ENCODE measurements around the gene ZYG11B. TPM values are rescaled to one million over a fixed set of nuclear protein-coding genes. Genes with fewer than 3 reads are reported as not detected.

ZYG11B gene
- total RNA-seq, 1 experiment from 2014 or later: 20.6 TPM

- Histone ChIP-seq H3K4me1 (ENCODE audit: insufficient read depth, low read length) (peaks cover 3% of the 10 kb centered on the region; the same call in 1 of the 2 replicates), H3K79me1 (ENCODE audit: insufficient read depth, low read depth, low read length, poor library complexity, severe bottlenecking) (no peaks in the 10 kb centered on the region), H3K27me3 (ENCODE audit: insufficient read depth, low read length) (no peaks in the 10 kb centered on the region), H3K18ac (ENCODE audit: insufficient read length, low read depth, low read length) (no peak overlapping the region), H2AK5ac (ENCODE audit: insufficient read length, low read length) (no peak overlapping the region), H2AFZ (ENCODE audit: low read length) (no peak overlapping the region), H4K8ac (replicated peaks; ENCODE audit: insufficient read length, low read depth, low read length) (no peak overlapping the region), H3T11ph (ENCODE audit: low read length) (no peak overlapping the region), H2BK5ac (ENCODE audit: insufficient read length, low read length) (no peak overlapping the region), H4K91ac (ENCODE audit: insufficient read length, low read depth, low read length) (no peak overlapping the region), H3K4me2 (ENCODE audit: insufficient read depth, insufficient read length, low read length) (no peak overlapping the region), H3K14ac (ENCODE audit: insufficient read depth, low read length) (no peak overlapping the region), H3K79me2 (ENCODE audit: insufficient read depth, low read length) (no peaks in the 10 kb centered on the region), H3K23ac (ENCODE audit: insufficient read length, low read depth, low read length) (no peak overlapping the region), H3K23me2 (ENCODE audit: insufficient read length, low read depth, low read length, poor library complexity, severe bottlenecking) (no peaks in the 10 kb centered on the region), H3K9me3 (ENCODE audit: control insufficient read depth, low read depth, low read length) (no peaks in the 10 kb centered on the region), H4K20me1 (ENCODE audit: control insufficient read depth, insufficient read depth, insufficient read length) (no peaks in the 10 kb centered on the region), H2BK120ac (ENCODE audit: low read depth, low read length, poor library complexity, severe bottlenecking) (no peak overlapping the region), H2BK15ac (ENCODE audit: low read depth, low read length) (no peak overlapping the region), H2BK20ac (ENCODE audit: low read depth, low read length, poor library complexity, severe bottlenecking) (no peak overlapping the region), H2BK12ac (ENCODE audit: insufficient read length, low read depth, low read length) (no peak overlapping the region), H3K56ac (ENCODE audit: insufficient read length, low read depth, low read length) (no peak overlapping the region), H3K4ac (ENCODE audit: low read depth, low read length) (no peak overlapping the region), H3K27ac (ENCODE audit: insufficient read length, low read depth, low read length) (no peak overlapping the region), H3K9ac (ENCODE audit: extremely low read depth, insufficient read length, low read length) (no peak overlapping the region), H4K5ac (ENCODE audit: insufficient read length, low read depth, low read length) (no peak overlapping the region)
- Mint-ChIP-seq H3K36me3 (ENCODE audit: insufficient read depth in 1 of 3, low read depth in 3 of 3) (peaks cover 0 to 2% (median 0%) of the 10 kb centered on the region in 3 experiments; a peak in 4 of 7 replicates), H3K27me3 (ENCODE audit: low read depth) (no peaks in the 10 kb centered on the region), H3K27ac (no peak overlapping the region), H3K4me3 (no peak overlapping the region), H3K9me3 (no peaks in the 10 kb centered on the region; a peak in 1 of 5 replicates), H3K4me1 (peaks cover 2 to 3% of the 10 kb centered on the region in 2 experiments)
- WGBS (ENCODE audit: extremely low coverage, insufficient read length, low lambda C conversion rate): no CpG with 5 or more reads among the region's 2 CpGs
- no peak for DNase-seq
- TF ChIP-seq CTCF (conservative IDR thresholded peaks at IDR 0.05): no peak
Observed at GRCh38 chr1:52876843-52877242, 150.6 kb downstream of the ZYG11B start.

Other genes with a start within 250 kb of the ZYG11B start
- gene TUT4, start 173.4 kb upstream of the ZYG11B start, total RNA-seq (2021): 52.6 and 59.3 TPM in 2 replicates
- gene GPX7, start 124.1 kb upstream of the ZYG11B start, total RNA-seq (2021): 12.1 and 12.5 TPM in 2 replicates
- gene SHISAL2A, start 93.3 kb upstream of the ZYG11B start, total RNA-seq (2021): 0.44 and 0.90 TPM in 2 replicates
- gene COA7, start 28.1 kb upstream of the ZYG11B start, total RNA-seq (2021): 69.1 and 70.3 TPM in 2 replicates
- 2.0 and 2.1 TPM in 2 replicates for gene ZYG11A, start 116.3 kb downstream of the ZYG11B start, total RNA-seq (2021)
- 30.6 and 31.2 TPM in 2 replicates for gene ECHDC2, start 195.3 kb downstream of the ZYG11B start, total RNA-seq (2021)
- gene SCP2, start 200.8 kb downstream of the ZYG11B start, total RNA-seq (2021): 48.8 and 57.2 TPM in 2 replicates

Measured in H9 (cell line).